Fibroblast of gingiva (primary cell): ENCODE data around the gene RPS6KA2.
A peak's percentile ranks its signal among the peaks of the same experiment; 100 is the strongest.

ENCODE experiments used
- DNase-seq: peaks from one replicate; pipeline ENCODE4 v3.0.0-alpha.2; 2011; ENCODE audit warnings: low read depth

The RPS6KA2 gene

GRCh38 chr6:166419286-166419685 is 207.8 kb downstream of the RPS6KA2 start:
- DNase-seq: no peak

GRCh38 chr6:166418691-166419143 is 208.3 kb downstream of the RPS6KA2 start:
- DNase-seq: no peak

- DNase-seq: no peak
Measured at GRCh38 chr6:166417285-166417691, 209.8 kb downstream of the RPS6KA2 start.

- no peak for DNase-seq
Measured at GRCh38 chr6:166415833-166416347, 211.2 kb downstream of the RPS6KA2 start.

- no peak for DNase-seq
Measured at GRCh38 chr6:166415306-166415705, 211.7 kb downstream of the RPS6KA2 start.

GRCh38 chr6:166413491-166413951 is 213.5 kb downstream of the RPS6KA2 start:
- no peak for DNase-seq

- no peak for DNase-seq
Measured at GRCh38 chr6:166412911-166413384, 214.1 kb downstream of the RPS6KA2 start.

- DNase-seq: no peak
Measured at GRCh38 chr6:166412156-166412910, 214.7 kb downstream of the RPS6KA2 start.

GRCh38 chr6:166411721-166412151 is 215.3 kb downstream of the RPS6KA2 start:
- no peak for DNase-seq

GRCh38 chr6:166411271-166411670 is 215.8 kb downstream of the RPS6KA2 start:
- no peak for DNase-seq

- no peak for DNase-seq
Measured at GRCh38 chr6:166410426-166410935, 216.6 kb downstream of the RPS6KA2 start.

GRCh38 chr6:166408936-166409755 is 217.9 kb downstream of the RPS6KA2 start:
- no peak for DNase-seq

- no peak for DNase-seq
Measured at GRCh38 chr6:166406197-166406596, 220.9 kb downstream of the RPS6KA2 start.

GRCh38 chr6:166405386-166405785 is 221.7 kb downstream of the RPS6KA2 start:
- no peak for DNase-seq

- peak; percentile 83 for DNase-seq
Measured at GRCh38 chr6:166402582-166403277, 224.3 kb downstream of the RPS6KA2 start.

GRCh38 chr6:166400649-166401250 is 226.3 kb downstream of the RPS6KA2 start:
- DNase-seq: peak; percentile 64

- no peak for DNase-seq
Measured at GRCh38 chr6:166400181-166400580, 226.9 kb downstream of the RPS6KA2 start.

- no peak for DNase-seq
Measured at GRCh38 chr6:166398348-166398747, 228.7 kb downstream of the RPS6KA2 start.

GRCh38 chr6:166397849-166398248 is 229.2 kb downstream of the RPS6KA2 start:
- DNase-seq: no peak

- no peak for DNase-seq
Measured at GRCh38 chr6:166395778-166396177, 231.3 kb downstream of the RPS6KA2 start.

GRCh38 chr6:166395351-166395750 is 231.7 kb downstream of the RPS6KA2 start:
- DNase-seq: no peak
